ENCODE measurements around the gene NINL. TPM values are rescaled to one million over a fixed set of nuclear protein-coding genes. Genes with fewer than 3 reads are reported as not detected.

The NINL gene
- total and polyA plus RNA-seq, 4 experiments from 2014 or later = 0.36 to 4.0 (median 3.4) TPM; not detected in 1

GRCh38 chr20:25407311-25408169, 177.8 kb downstream of the NINL start, which contains the start of gene GINS1:
GINS1 (plus strand) TSS chr20:25407673; CDS start chr20:25407821, 148 bp downstream.
- Mint-ChIP-seq H3K9me3 (peaks cover under 1 to 21% (median 14%) of the 10 kb centered on the region in 8 donors), H3K27ac (peak within 1 kb of the TSS; percentile 70 to 89 (median 88)), H3K27me3 (no peaks in the 10 kb centered on the region), H3K36me3 (peaks cover 0 to 7% of the 10 kb centered on the region in 2 donors), H3K4me1 (peaks cover 3 to 21% (median 10%) of the 10 kb centered on the region in 4 donors), H3K4me3 (peak within 1 kb of the TSS; percentile 90 to 97 (median 92))
- DNase-seq = peak; percentile 62 to 76 (median 71)
- H3K9me3 ChIP-seq (ENCODE audit: control insufficient read depth in 1 of 2, low read length in 2 of 2) = no peaks in the 10 kb centered on the region
- H3K36me3 ChIP-seq (ENCODE audit: insufficient read depth, low read length) = no peaks in the 10 kb centered on the region
- CTCF ChIA-PET (ENCODE audit: partially characterized antibody) = interaction anchor here (1.0 to 5.6 kb wide), 4 partner anchors 10 to 1966 kb away, joined by 3 to 32 read pairs (median 3); no protein-coding TSS in a partner anchor
- no peaks in the 10 kb centered on the region for H3K27me3 ChIP-seq (ENCODE audit: insufficient read depth, low read length)
- peak within 1 kb of the TSS; percentile 52 for H3K27ac ChIP-seq (ENCODE audit: low read depth, low read length)
- POLR2A ChIA-PET (ENCODE audit: partially characterized antibody) = interaction anchor here (0.6 to 3.2 kb wide), 4 partner anchors 8 to 317 kb away, joined by 3 to 16 read pairs (median 6); partner anchors contain the start of gene ABHD12
- H3K4me3 ChIP-seq (ENCODE audit: low read length in 2 of 2) = peak within 1 kb of the TSS; percentile 46 to 81
- peaks cover 11% of the 10 kb centered on the region for H3K4me1 ChIP-seq (ENCODE audit: insufficient read depth, low read length)
- intact Hi-C loops (cut with micrococcal nuclease) = loop anchor here (1.0 to 5.0 kb wide), 2 partner anchors 17 to 215 kb away; partner anchors contain the start of genes ABHD12 and NANP

Other genes starting within 250 kb of the NINL start
- gene ABHD12, start 194.7 kb downstream of the NINL start, total RNA-seq = 10 to 100 TPM; 30.1 to 30.9 TPM
- gene ABHD12, start 194.7 kb downstream of the NINL start, polyA plus RNA-seq = 10 to 100 TPM; 25.9 to 29.1 TPM
- 1 to 10 TPM in 1 of 2 experiments, under 1 TPM in 1; 0.75 to 1.3 TPM for gene GINS1, start 177.9 kb downstream of the NINL start, total RNA-seq
- gene GINS1, start 177.9 kb downstream of the NINL start, polyA plus RNA-seq = under 1 TPM; 0.62 to 0.99 TPM
- gene NANP, start 38.5 kb upstream of the NINL start, total RNA-seq = 1 to 10 TPM; 1.9 to 2.0 TPM
- gene NANP, start 38.5 kb upstream of the NINL start, polyA plus RNA-seq = 1 to 10 TPM; 1.6 TPM
- 10 to 100 TPM; 34.8 to 36.6 TPM for gene ZNF337, start 111.3 kb upstream of the NINL start, total RNA-seq
- gene ZNF337, start 111.3 kb upstream of the NINL start, polyA plus RNA-seq = 10 to 100 TPM in 1 of 2 donors, 1 to 10 TPM in 1; 3.3 to 19.8 TPM